Activated naive CD8-positive, alpha-beta T cell treated with anti-CD3 and anti-CD28 coated beads, Interleukin-2, amount 50 U/mL, for 16 hours (primary cell): ENCODE results near the gene TSPAN13.

Experiments
- DNase-seq: peaks from one replicate; pipeline ENCODE4 v3.0.0-alpha.2; 2020; ENCODE audit warnings: low read depth, low spot score

TSPAN13 gene

GRCh38 chr7:16753102-16753931, at the start of gene TSPAN13:
TSPAN13 (plus strand) TSS chr7:16753755; CDS start chr7:16753968, 213 bp downstream.
- DNase-seq = no peak

GRCh38 chr7:16708511-16708910, 45.0 kb upstream of the TSPAN13 start:
- DNase-seq = no peak

GRCh38 chr7:16708980-16709379, 44.6 kb upstream of the TSPAN13 start:
- DNase-seq = no peak

GRCh38 chr7:16710651-16711050, 42.9 kb upstream of the TSPAN13 start:
- DNase-seq = no peak

- no peak for DNase-seq
Measured at GRCh38 chr7:16711730-16712129, 41.8 kb upstream of the TSPAN13 start.

GRCh38 chr7:16712916-16713315, 40.6 kb upstream of the TSPAN13 start:
- no peak for DNase-seq

GRCh38 chr7:16715928-16716327, 37.6 kb upstream of the TSPAN13 start:
- DNase-seq = no peak

- no peak for DNase-seq
Measured at GRCh38 chr7:16718111-16718656, 35.4 kb upstream of the TSPAN13 start.

GRCh38 chr7:16719699-16720098, 33.9 kb upstream of the TSPAN13 start:
- DNase-seq = no peak

GRCh38 chr7:16721541-16721940, 32.0 kb upstream of the TSPAN13 start:
- DNase-seq = no peak

GRCh38 chr7:16724344-16724743, 29.2 kb upstream of the TSPAN13 start:
- no peak for DNase-seq

- DNase-seq = no peak
Measured at GRCh38 chr7:16726189-16726588, 27.4 kb upstream of the TSPAN13 start.

GRCh38 chr7:16727736-16728135, 25.8 kb upstream of the TSPAN13 start:
- DNase-seq = no peak

- no peak for DNase-seq
Measured at GRCh38 chr7:16728811-16729210, 24.7 kb upstream of the TSPAN13 start.

GRCh38 chr7:16729541-16729940, 24.0 kb upstream of the TSPAN13 start:
- no peak for DNase-seq

GRCh38 chr7:16730937-16731336, 22.6 kb upstream of the TSPAN13 start:
- DNase-seq = no peak

- no peak for DNase-seq
Measured at GRCh38 chr7:16732828-16733227, 20.7 kb upstream of the TSPAN13 start.

- DNase-seq = no peak
Measured at GRCh38 chr7:16734148-16734726, 19.3 kb upstream of the TSPAN13 start.

GRCh38 chr7:16735020-16735419, 18.5 kb upstream of the TSPAN13 start:
- DNase-seq = no peak

- no peak for DNase-seq
Measured at GRCh38 chr7:16738011-16738688, 15.4 kb upstream of the TSPAN13 start.

- no peak for DNase-seq
Measured at GRCh38 chr7:16739863-16740622, 13.5 kb upstream of the TSPAN13 start.

GRCh38 chr7:16740623-16740953, 13.0 kb upstream of the TSPAN13 start:
- DNase-seq = no peak
